ENCODE results near the gene SEMA6B. TPM values are rescaled to one million over a fixed set of nuclear protein-coding genes. Genes with fewer than 3 reads are reported as not detected.

The SEMA6B gene
- polyA plus RNA-seq, 2 donors, result 1.1 to 2.0 TPM

GRCh38 chr19:4521888-4522242 is 37.6 kb downstream of the SEMA6B start:
- Histone ChIP-seq H3K9me3 (ENCODE audit: control insufficient read depth in 2 of 2, insufficient read depth in 1 of 2, low read depth in 1 of 2, low read length in 1 of 2) (no peaks in the 10 kb centered on the region), H3K36me3 (ENCODE audit: control insufficient read depth in 2 of 2, insufficient read depth in 2 of 2, low read length in 1 of 2) (no peaks in the 10 kb centered on the region), H3K4me1 (ENCODE audit: control insufficient read depth in 2 of 2, insufficient read depth in 2 of 2, low read length in 1 of 2) (peaks cover 8 to 12% of the 10 kb centered on the region in 2 donors), H3K27ac (ENCODE audit: low read depth in 2 of 2, low read length in 1 of 2) (no peak overlapping the region), H3K27me3 (ENCODE audit: control insufficient read depth in 1 of 2, insufficient read depth in 2 of 2, low read length in 2 of 2) (no peaks in the 10 kb centered on the region), H3K4me3 (ENCODE audit: low read depth in 1 of 2, low read length in 2 of 2) (no peak overlapping the region)
- WGBS, 2 donors, result 85 to 92% methylated on average over 5 of the region's 5 CpGs

- no peaks in the 10 kb centered on the region for H3K9me3 ChIP-seq (ENCODE audit: control insufficient read depth in 2 of 2, insufficient read depth in 1 of 2, low read depth in 1 of 2, low read length in 1 of 2)
- H3K27ac ChIP-seq (ENCODE audit: low read depth in 2 of 2, low read length in 1 of 2), result no peak overlapping the region
- peaks cover 8 to 12% of the 10 kb centered on the region in 2 donors for H3K4me1 ChIP-seq (ENCODE audit: control insufficient read depth in 2 of 2, insufficient read depth in 2 of 2, low read length in 1 of 2)
- 72 to 77% methylated on average over 11 of the region's 11 CpGs for WGBS, 2 donors
- no peaks in the 10 kb centered on the region for H3K27me3 ChIP-seq (ENCODE audit: control insufficient read depth in 1 of 2, insufficient read depth in 2 of 2, low read length in 2 of 2)
- H3K36me3 ChIP-seq (ENCODE audit: control insufficient read depth in 2 of 2, insufficient read depth in 2 of 2, low read length in 1 of 2), result no peaks in the 10 kb centered on the region
- H3K4me3 ChIP-seq (ENCODE audit: low read depth in 1 of 2, low read length in 2 of 2), result no peak overlapping the region
Observed at GRCh38 chr19:4521170-4521887, 38.2 kb downstream of the SEMA6B start.

GRCh38 chr19:4519521-4520277 is 39.8 kb downstream of the SEMA6B start:
- Histone ChIP-seq H3K4me1 (ENCODE audit: control insufficient read depth in 2 of 2, insufficient read depth in 2 of 2, low read length in 1 of 2) (peaks cover 8 to 12% of the 10 kb centered on the region in 2 donors), H3K9me3 (ENCODE audit: control insufficient read depth in 2 of 2, insufficient read depth in 1 of 2, low read depth in 1 of 2, low read length in 1 of 2) (no peaks in the 10 kb centered on the region), H3K4me3 (ENCODE audit: low read depth in 1 of 2, low read length in 2 of 2) (no peak overlapping the region), H3K27ac (ENCODE audit: low read depth in 2 of 2, low read length in 1 of 2) (peak overlapping the region; percentile 45 to 90), H3K27me3 (ENCODE audit: control insufficient read depth in 1 of 2, insufficient read depth in 2 of 2, low read length in 2 of 2) (no peaks in the 10 kb centered on the region), H3K36me3 (ENCODE audit: control insufficient read depth in 2 of 2, insufficient read depth in 2 of 2, low read length in 1 of 2) (no peaks in the 10 kb centered on the region)
- 29 to 43% methylated on average over 9 of the region's 9 CpGs for WGBS, 2 donors

DNA sequence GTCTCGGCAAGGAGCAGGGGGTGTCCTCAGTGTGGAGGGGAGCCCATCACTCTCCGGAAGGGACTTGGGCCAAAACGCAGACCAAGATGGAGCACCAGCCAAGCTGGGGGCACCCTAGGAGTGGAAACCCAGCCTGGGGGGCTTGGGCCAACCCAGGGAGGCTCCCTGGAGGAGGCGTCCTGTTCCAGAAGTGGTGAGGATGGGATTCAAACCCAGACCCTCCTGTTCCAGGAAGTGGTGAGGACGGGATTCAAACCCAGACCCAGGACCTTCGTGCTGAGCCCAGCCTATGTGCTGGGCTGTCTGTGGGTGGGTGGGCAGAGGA is 40.4 kb downstream of the SEMA6B start:
- H3K27ac ChIP-seq (ENCODE audit: low read depth in 2 of 2, low read length in 1 of 2), result peak overlapping the region; percentile 45 to 90
- no peaks in the 10 kb centered on the region for H3K27me3 ChIP-seq (ENCODE audit: control insufficient read depth in 1 of 2, insufficient read depth in 2 of 2, low read length in 2 of 2)
- WGBS, 2 donors, result 69 to 84% methylated on average over 6 of the region's 6 CpGs
- peaks cover 8 to 12% of the 10 kb centered on the region in 2 donors for H3K4me1 ChIP-seq (ENCODE audit: control insufficient read depth in 2 of 2, insufficient read depth in 2 of 2, low read length in 1 of 2)
- H3K4me3 ChIP-seq (ENCODE audit: low read depth in 1 of 2, low read length in 2 of 2), result no peak overlapping the region
- H3K36me3 ChIP-seq (ENCODE audit: control insufficient read depth in 2 of 2, insufficient read depth in 2 of 2, low read length in 1 of 2), result no peaks in the 10 kb centered on the region
- no peaks in the 10 kb centered on the region for H3K9me3 ChIP-seq (ENCODE audit: control insufficient read depth in 2 of 2, insufficient read depth in 1 of 2, low read depth in 1 of 2, low read length in 1 of 2)

GRCh38 chr19:4518345-4519171 is 40.9 kb downstream of the SEMA6B start, which contains the start of gene PLIN4:
Gene PLIN4 (minus strand): TSS chr19:4518486. CDS start chr19:4518272, 214 bp downstream.
- Histone ChIP-seq H3K9me3 (ENCODE audit: control insufficient read depth in 2 of 2, insufficient read depth in 1 of 2, low read depth in 1 of 2, low read length in 1 of 2) (no peaks in the 10 kb centered on the region), H3K27me3 (ENCODE audit: control insufficient read depth in 1 of 2, insufficient read depth in 2 of 2, low read length in 2 of 2) (no peaks in the 10 kb centered on the region), H3K36me3 (ENCODE audit: control insufficient read depth in 2 of 2, insufficient read depth in 2 of 2, low read length in 1 of 2) (no peaks in the 10 kb centered on the region), H3K27ac (ENCODE audit: low read depth in 2 of 2, low read length in 1 of 2) (peak within 1 kb of the TSS; percentile 45 to 90), H3K4me3 (ENCODE audit: low read depth in 1 of 2, low read length in 2 of 2) (peak within 1 kb of the TSS; percentile 8 to 24), H3K4me1 (ENCODE audit: control insufficient read depth in 2 of 2, insufficient read depth in 2 of 2, low read length in 1 of 2) (peaks cover 8 to 12% of the 10 kb centered on the region in 2 donors)
- 44 to 56% methylated on average over 34 of the region's 34 CpGs for WGBS, 2 donors

DNA sequence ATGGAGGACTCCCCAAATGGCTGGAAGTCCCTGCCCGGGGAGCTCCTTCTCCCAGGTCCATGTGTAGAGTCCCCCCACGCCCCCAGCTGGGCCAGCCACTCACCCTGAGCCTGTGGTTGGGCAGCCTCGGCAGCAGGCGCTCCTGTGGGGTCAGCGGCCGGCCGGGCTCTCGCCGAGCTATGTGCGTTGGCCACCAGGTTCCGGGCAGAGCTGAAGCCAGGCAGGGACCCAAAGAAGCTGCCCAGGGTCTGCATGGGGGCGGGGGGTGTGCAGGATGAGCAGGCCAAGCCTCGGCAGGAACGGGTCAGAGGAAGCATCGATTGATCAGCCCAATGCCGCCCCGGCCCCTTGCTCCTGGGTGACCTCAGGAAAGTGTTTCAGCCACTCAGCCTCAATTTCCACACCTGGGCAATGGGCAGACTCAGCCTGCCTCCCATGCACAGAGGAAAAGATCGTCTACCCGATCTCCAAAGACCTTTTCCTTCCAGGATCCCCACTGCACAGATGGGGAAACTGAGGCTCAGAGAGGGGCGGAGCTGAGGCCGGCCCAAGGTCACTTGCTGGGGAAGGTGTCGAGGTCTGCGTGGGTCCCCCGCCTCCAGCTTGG is 41.9 kb downstream of the SEMA6B start:
- Histone ChIP-seq H3K4me3 (ENCODE audit: low read depth in 1 of 2, low read length in 2 of 2) (peak overlapping the region; percentile 8 to 24), H3K9me3 (ENCODE audit: control insufficient read depth in 2 of 2, insufficient read depth in 1 of 2, low read depth in 1 of 2, low read length in 1 of 2) (no peaks in the 10 kb centered on the region), H3K4me1 (ENCODE audit: control insufficient read depth in 2 of 2, insufficient read depth in 2 of 2, low read length in 1 of 2) (peaks cover 8 to 12% of the 10 kb centered on the region in 2 donors), H3K27me3 (ENCODE audit: control insufficient read depth in 1 of 2, insufficient read depth in 2 of 2, low read length in 2 of 2) (no peaks in the 10 kb centered on the region), H3K27ac (ENCODE audit: low read depth in 2 of 2, low read length in 1 of 2) (peak overlapping the region in 1 of 2 donors; percentile 66), H3K36me3 (ENCODE audit: control insufficient read depth in 2 of 2, insufficient read depth in 2 of 2, low read length in 1 of 2) (peaks cover 0 to under 1% of the 10 kb centered on the region in 2 donors)
- 83% methylated on average over 24 of the region's 24 CpGs for WGBS, 2 donors

- no peaks in the 10 kb centered on the region for H3K27me3 ChIP-seq (ENCODE audit: control insufficient read depth in 1 of 2, insufficient read depth in 2 of 2, low read length in 2 of 2)
- no peaks in the 10 kb centered on the region for H3K9me3 ChIP-seq (ENCODE audit: control insufficient read depth in 2 of 2, insufficient read depth in 1 of 2, low read depth in 1 of 2, low read length in 1 of 2)
- no peak overlapping the region for H3K4me3 ChIP-seq (ENCODE audit: low read depth in 1 of 2, low read length in 2 of 2)
- peaks cover 8 to 12% of the 10 kb centered on the region in 2 donors for H3K4me1 ChIP-seq (ENCODE audit: control insufficient read depth in 2 of 2, insufficient read depth in 2 of 2, low read length in 1 of 2)
- H3K27ac ChIP-seq (ENCODE audit: low read depth in 2 of 2, low read length in 1 of 2), result peak overlapping the region in 1 of 2 donors; percentile 38
- peaks cover 0 to 2% of the 10 kb centered on the region in 2 donors for H3K36me3 ChIP-seq (ENCODE audit: control insufficient read depth in 2 of 2, insufficient read depth in 2 of 2, low read length in 1 of 2)
- WGBS, 2 donors, result 41 to 56% methylated on average over 6 to 8 of the region's 8 CpGs
Observed at GRCh38 chr19:4516939-4517300, 42.6 kb downstream of the SEMA6B start.

GRCh38 chr19:4516199-4516938 is 43.1 kb downstream of the SEMA6B start:
- H3K27me3 ChIP-seq (ENCODE audit: control insufficient read depth in 1 of 2, insufficient read depth in 2 of 2, low read length in 2 of 2), result no peaks in the 10 kb centered on the region
- H3K27ac ChIP-seq (ENCODE audit: low read depth in 2 of 2, low read length in 1 of 2), result no peak overlapping the region
- H3K4me1 ChIP-seq (ENCODE audit: control insufficient read depth in 2 of 2, insufficient read depth in 2 of 2, low read length in 1 of 2), result peaks cover 8 to 12% of the 10 kb centered on the region in 2 donors
- H3K36me3 ChIP-seq (ENCODE audit: control insufficient read depth in 2 of 2, insufficient read depth in 2 of 2, low read length in 1 of 2), result peaks cover 0 to 2% of the 10 kb centered on the region in 2 donors
- H3K9me3 ChIP-seq (ENCODE audit: control insufficient read depth in 2 of 2, insufficient read depth in 1 of 2, low read depth in 1 of 2, low read length in 1 of 2), result no peaks in the 10 kb centered on the region
- WGBS, 2 donors, result 69 to 71% methylated on average over 14 of the region's 14 CpGs
- no peak overlapping the region for H3K4me3 ChIP-seq (ENCODE audit: low read depth in 1 of 2, low read length in 2 of 2)

Data from esophagus (tissue), 2 donors.